HEK293T (cell line): ENCODE results near the gene OR2A1.
"Not testable (repeated sequence)": the region's sequence is repeated elsewhere in the genome, so short reads cannot be mapped to it uniquely, and the experiment has no call there.

Source experiments
- CTCF ChIA-PET: fragments of 350-600 bp; formaldehyde crosslinking; extraction: SDS; loops from one replicate; lab custom pipeline; 2021; ENCODE audit warnings: antibody characterized with exemption, inconsistent platforms; lab: Yijun Ruan, JAX
- POLR2A ChIA-PET: fragments of 350-600 bp; formaldehyde crosslinking; extraction: SDS; loops from one replicate; lab custom pipeline; 2020; ENCODE audit warnings: antibody characterized with exemption, inconsistent platforms; lab: Yijun Ruan, JAX
- DNase-seq: peaks from one replicate; pipeline ENCODE4 v3.0.0; 2012; ENCODE audit warnings: mixed read lengths; ENCODE audit errors: extremely low spot score

OR2A1 gene

DNA sequence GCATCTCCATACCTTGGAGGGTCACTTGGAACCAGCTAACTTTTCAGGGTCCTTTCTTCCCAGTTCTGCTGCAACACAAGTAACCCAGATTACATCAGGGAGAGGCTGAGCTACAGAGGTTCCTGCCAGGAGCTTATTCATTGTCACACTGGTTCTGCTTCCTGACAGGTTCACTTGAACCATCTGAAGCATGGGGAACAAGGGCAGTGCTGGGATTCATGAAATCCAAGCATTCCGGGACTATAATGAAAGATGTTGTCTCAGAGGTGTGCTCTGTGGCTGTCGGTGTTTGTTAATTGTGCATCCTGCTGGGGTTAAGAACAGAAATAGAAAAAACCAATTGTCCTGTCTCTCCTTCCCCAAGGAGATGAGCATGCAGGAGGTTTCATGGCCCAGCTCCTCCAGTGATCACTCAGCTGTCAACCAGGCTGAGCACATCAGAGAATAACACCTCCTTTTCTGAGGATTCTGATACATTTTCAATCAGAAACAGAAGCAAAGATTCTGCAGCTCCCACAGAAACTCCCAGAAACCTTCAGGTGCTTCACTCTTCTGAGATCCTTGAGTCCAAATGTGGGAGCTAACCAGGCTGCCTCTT lies at the start of gene OR2A1:
TSS of gene OR2A1 (plus strand) at position 548 of the 598 bp plus-strand sequence. CDS start 5,706 bp downstream, outside the sequence.
- CTCF ChIA-PET, DNase-seq, POLR2A ChIA-PET: not testable (repeated sequence)

- DNase-seq, POLR2A ChIA-PET, CTCF ChIA-PET: not testable (repeated sequence)
These were observed 47.5 kb upstream of the OR2A1 start, which contains the start of gene OR2A7 for GRCh38 chr7:144264692-144265091. Gene OR2A7, minus strand, starts transcription at chr7:144264792. Its CDS starts 5,164 bp downstream, at chr7:144259628.

DNA sequence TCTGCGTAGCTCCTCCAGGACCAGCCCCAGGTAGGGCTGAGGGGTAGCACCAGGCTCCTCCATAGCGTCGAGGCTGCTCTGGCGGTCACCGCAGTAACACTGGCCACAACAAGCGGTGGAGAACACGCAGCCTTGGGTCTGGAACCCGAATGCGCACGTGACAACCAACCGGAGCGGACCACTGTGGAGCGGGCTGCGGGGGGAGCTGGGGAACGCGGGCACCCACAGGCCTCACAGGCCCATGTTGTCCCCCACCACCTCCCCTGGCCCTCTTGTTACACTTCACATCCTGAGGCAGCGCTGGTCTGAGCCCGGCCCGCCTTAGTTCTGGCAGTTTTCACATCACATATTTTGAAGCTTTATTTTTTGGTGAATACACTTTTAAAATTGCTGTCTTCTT lies 43.0 kb upstream of the OR2A1 start, which contains the start of gene CTAGE8:
TSS of gene CTAGE8 (minus strand) at position 101 of the 400 bp plus-strand sequence. CDS start at position 63, 38 bp downstream.
- CTCF ChIA-PET, POLR2A ChIA-PET, DNase-seq: not testable (repeated sequence)

- DNase-seq, POLR2A ChIA-PET, CTCF ChIA-PET: not testable (repeated sequence)
These were observed 36.9 kb upstream of the OR2A1 start for GRCh38 chr7:144275281-144275680.

DNA sequence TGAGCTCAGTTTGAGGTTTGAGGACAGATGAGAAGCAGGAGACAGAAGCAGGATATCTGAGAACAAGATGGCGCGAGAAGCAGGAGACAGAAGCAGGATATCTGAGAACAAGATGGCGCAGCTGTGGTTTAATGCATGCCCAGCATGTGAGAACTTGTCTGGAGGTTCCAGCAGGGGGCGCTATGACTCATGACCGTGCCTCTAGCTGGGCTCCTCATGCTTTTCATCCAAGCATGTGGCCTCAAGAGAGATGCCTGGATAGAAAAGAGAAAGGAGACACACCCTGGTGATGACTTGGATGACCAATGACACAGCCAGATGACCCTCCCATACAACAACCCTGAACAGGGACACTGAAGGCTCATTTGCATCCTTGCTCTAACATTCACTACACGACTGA lies 32.2 kb upstream of the OR2A1 start:
- POLR2A ChIA-PET, CTCF ChIA-PET, DNase-seq: not testable (repeated sequence)

- POLR2A ChIA-PET, CTCF ChIA-PET, DNase-seq: not testable (repeated sequence)
These were observed 30.2 kb upstream of the OR2A1 start for GRCh38 chr7:144281981-144282380.

DNA sequence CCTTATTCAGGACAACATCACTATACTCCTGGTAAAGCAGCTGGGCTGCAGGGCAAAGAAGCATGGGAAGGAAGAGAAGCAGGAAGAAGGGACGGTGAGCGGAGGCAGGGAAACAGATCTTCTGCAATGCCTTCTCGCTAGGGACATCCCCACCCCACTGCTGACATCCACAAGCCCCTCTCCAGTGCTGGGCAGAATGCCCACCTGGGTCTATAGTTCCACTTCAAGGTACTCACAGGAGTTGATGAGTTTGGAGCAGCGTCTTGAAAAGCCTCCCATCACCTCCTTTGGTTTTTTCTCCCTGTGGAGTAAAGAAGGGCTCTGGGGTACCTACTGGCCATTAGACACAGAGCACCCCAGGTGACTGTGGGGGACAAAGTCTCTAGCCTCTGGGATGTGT lies 29.7 kb upstream of the OR2A1 start:
- POLR2A ChIA-PET, CTCF ChIA-PET, DNase-seq: not testable (repeated sequence)

DNA sequence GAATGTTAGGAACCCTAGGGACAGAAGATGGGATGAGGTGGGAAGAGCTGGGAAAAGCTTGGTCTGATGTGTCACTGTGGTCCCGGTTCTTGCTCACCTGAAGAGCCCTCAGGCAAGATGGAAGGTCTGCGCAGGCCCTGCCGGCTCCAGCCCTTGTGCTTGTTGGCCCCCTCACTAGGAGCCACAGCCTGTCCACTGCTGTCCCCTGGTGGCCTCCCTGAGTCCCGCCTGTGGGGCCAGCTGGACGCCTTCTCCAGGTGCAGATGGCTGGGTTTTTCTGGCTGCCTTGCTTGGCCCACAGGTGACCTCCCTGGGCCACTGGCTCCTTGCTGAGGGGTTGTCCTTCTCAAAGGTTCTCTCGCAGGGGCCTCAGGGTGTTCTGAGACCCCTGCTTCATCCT lies 28.5 kb upstream of the OR2A1 start:
- POLR2A ChIA-PET, DNase-seq, CTCF ChIA-PET: not testable (repeated sequence)

GRCh38 chr7:144287171-144287784 lies 24.9 kb upstream of the OR2A1 start:
- DNase-seq, CTCF ChIA-PET, POLR2A ChIA-PET: not testable (repeated sequence)

DNA sequence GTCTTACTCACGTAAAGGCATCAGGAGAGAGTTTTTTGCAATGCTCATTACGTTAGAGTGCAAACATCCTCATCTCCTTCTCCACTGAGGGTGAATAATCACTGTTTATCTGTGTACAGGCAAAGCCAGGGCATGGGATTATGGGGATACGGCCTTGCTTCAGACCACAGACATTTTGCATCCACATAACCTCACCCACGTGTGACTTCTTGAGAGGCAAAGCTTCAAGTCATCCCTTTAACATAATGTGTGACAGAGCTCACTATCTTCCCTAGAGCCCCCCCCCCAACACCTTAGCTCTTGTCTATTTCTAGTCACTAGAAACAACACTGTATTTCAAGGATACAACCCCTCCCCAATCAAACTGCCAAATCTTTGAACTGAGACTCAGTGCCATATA lies 20.6 kb upstream of the OR2A1 start:
- DNase-seq, CTCF ChIA-PET, POLR2A ChIA-PET: not testable (repeated sequence)

GRCh38 chr7:144292384-144293161 lies 19.6 kb upstream of the OR2A1 start:
- DNase-seq, CTCF ChIA-PET, POLR2A ChIA-PET: not testable (repeated sequence)

DNA sequence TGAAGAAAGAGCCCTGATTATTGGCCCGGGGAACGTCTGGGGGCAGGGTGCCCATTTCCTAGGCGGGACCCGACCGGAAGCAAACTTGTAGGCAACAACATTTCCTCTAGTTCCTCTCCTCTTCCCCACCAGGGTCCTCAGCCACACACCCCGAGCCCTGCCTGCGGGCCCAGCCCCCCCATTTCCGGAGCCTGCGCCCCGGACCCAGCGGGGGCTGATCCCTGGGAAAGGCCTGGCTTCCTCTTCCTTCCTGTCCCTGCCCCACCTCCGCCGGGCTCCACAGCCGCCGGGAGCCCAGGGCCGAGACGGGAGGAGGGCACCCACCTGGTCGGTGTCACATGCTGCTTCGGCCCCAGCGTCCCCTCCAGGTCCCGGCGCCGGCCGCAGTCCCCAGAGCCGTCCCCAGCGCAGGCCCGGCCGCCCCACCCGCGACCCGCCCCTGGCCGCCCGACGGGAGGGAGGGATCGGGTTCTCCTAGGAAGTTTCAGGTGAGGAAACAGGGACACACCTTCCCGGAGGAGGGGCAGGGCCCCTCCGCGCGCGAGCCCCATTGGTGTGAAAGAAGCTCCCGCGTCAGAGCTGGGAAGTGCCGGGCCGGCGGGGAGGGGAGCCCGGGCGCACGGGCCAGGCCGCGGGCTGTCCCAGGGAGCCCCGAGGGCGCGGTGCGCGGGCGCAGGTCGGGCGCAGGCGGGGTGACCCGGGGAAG lies 18.3 kb upstream of the OR2A1 start:
- CTCF ChIA-PET, DNase-seq, POLR2A ChIA-PET: not testable (repeated sequence)

DNA sequence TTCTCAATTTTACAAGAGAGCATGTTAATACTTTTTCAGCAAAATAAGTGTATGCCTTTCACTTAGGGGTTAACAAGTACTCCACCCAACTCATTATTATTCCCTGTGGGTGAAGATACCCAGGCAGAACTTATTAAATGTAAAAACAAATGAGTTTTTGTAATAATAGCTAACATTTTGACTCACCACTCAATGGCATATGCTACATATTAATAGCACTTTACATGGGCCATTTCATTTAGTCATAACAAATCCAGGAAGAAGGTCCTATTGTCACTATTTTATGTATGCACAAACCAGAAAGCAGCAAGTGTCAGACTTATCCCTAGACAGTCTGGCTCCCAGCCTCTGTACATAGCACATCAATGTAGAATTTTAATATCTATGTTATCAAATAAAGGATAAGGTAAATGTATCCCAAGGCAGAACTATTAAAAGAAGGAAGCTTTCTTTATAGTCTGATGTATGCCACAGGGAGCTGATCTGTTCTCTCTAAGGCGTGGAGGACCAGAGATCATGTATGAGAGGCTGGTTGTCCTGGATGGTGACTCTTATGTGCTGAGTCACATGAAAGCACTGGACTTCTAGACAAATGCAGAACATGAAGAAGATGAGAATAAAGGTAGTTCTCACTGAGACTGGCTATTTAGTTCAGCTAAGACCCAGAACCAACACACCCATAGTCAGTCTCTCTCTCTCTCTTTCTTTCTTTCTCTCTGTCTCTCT lies 9.5 kb upstream of the OR2A1 start:
- POLR2A ChIA-PET, CTCF ChIA-PET, DNase-seq: not testable (repeated sequence)

DNA sequence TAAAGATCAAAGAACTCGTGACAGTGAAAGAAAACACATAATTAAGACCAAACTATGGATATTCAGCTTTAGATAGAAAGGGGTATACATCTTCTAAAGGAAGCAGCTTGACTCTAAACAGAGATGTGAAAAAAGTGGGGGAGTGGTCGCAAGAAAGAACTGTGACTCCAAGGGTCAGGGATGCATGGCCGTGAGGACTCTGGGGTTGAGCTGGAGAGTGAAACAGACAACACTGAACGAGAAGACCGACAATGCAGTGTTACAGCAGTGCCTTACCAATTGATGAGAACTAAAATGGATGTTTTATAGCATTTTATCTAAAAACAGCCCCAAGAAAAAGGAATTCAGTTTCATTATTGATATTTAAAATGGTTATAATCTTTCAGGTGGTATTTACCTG lies 8.6 kb upstream of the OR2A1 start:
- DNase-seq, POLR2A ChIA-PET, CTCF ChIA-PET: not testable (repeated sequence)

DNA sequence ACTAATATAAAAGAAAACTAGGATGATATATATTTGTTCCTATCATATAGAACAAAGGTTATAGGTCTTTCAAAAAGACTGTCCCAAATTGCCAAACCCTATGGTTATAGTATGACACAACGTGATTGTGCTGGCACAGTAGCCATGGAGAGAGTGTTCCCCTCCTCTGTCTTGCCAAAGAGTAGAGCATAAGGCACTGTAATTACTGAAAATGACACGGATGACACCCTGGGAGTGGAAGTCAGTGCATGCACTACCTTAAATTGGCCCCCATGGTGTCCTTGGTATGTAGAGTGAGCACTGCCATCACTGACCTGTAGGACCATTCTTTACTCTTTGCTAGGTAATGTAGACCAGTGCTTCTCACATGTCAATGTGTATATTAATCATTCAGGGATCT lies 7.1 kb upstream of the OR2A1 start:
- CTCF ChIA-PET, POLR2A ChIA-PET, DNase-seq: not testable (repeated sequence)

GRCh38 chr7:144309702-144310101 lies 2.5 kb upstream of the OR2A1 start:
- DNase-seq, POLR2A ChIA-PET, CTCF ChIA-PET: not testable (repeated sequence)

GRCh38 chr7:144311218-144311617 lies 1.0 kb upstream of the OR2A1 start:
- DNase-seq, POLR2A ChIA-PET, CTCF ChIA-PET: not testable (repeated sequence)

GRCh38 chr7:144317537-144317936 lies 5.3 kb downstream of the OR2A1 start:
- DNase-seq, POLR2A ChIA-PET, CTCF ChIA-PET: not testable (repeated sequence)
